Testis (tissue), 3 donors: ENCODE results near the gene ASCL4. TPM values are rescaled to one million over a fixed set of nuclear protein-coding genes. Genes with fewer than 3 reads are reported as not detected.

Experiments used
- DNase-seq: peaks from one replicate; pipeline ENCODE4 v3.0.0-alpha.2; 2019
- H3K27ac ChIP-seq, 2 donors: fragments of 200-600 bp; sonication (generic); one replicate each; pipeline ENCODE4 v1.5.1; 2019
- H3K27me3 ChIP-seq: fragments of 200-600 bp; sonication (generic); one replicate; pipeline ENCODE4 v1.5.1; 2019
- H3K36me3 ChIP-seq: fragments of 200-600 bp; sonication (generic); one replicate; pipeline ENCODE4 v1.5.1; 2017; ENCODE audit warnings: low read depth; ENCODE audit errors: missing control alignments
- H3K4me1 ChIP-seq: fragments of 200-600 bp; sonication (generic); one replicate; pipeline ENCODE4 v1.5.1; 2019
- H3K4me3 ChIP-seq, 2 donors: fragments of 200-600 bp; sonication (generic); one replicate each; pipeline ENCODE4 v1.5.1; 2017 to 2019
- H3K9me3 ChIP-seq: fragments of 200-600 bp; sonication (generic); one replicate; pipeline ENCODE4 v1.5.1; 2017
- POLR2A ChIP-seq: fragments of 450-650 bp; IDR thresholded peaks from one replicate; pipeline ENCODE4 v1.6.1; 2017; ENCODE audit warnings: antibody characterized with exemption, mild to moderate bottlenecking, moderate library complexity
- WGBS, 2 donors: methylation state at CpG; one replicate each; pipeline ENCODE4 v1.1.5; 2018; 5-methylcytosine and 5-hydroxymethylcytosine counted together
- intact Hi-C: fragments of 100-400 bp; cut with DNase I; formaldehyde crosslinking; loops from one replicate; pipeline ENCODE4 v1.15.1; 2023; ENCODE audit warnings: low total_unique reads
- polyA plus RNA-seq: library from polyadenylated mRNA; stranded (reverse); fragments of 350-450 nt; fragmentation: Illumina TruSeq; extraction: RNeasy Lipid Tissue Mini Kit (QIAGEN cat#74804); gene quantifications from one replicate; pipeline ENCODE4 v1.2.3, GENCODE V29; 2014; ENCODE audit warnings: low read depth, low replicate concordance; ENCODE audit not compliant: insufficient read depth
- total RNA-seq, 2 donors: library from RNA; depleted of rRNA; stranded (reverse); fragments of >200 nt; gene quantifications; one replicate each; pipeline ENCODE4 v1.2.3, GENCODE V29; 2016
- TF ChIP-seq, protein P1 (sequence below), 3 experiments: fragments of 450-650 bp in 2 of 3; fragments of 200-600 bp in 1 of 3; sonication (generic) in 1 of 3; IDR thresholded peaks; one replicate each; pipeline ENCODE4 v1.5.1; 2016 to 2019; ENCODE audit warnings: antibody characterized with exemption in 3 of 3, mild to moderate bottlenecking in 2 of 3, moderate library complexity in 1 of 3

ASCL4 gene
- total and polyA plus RNA-seq, 3 donors from 2014 or later: 0.13 to 0.50 TPM; not detected in 1

DNA sequence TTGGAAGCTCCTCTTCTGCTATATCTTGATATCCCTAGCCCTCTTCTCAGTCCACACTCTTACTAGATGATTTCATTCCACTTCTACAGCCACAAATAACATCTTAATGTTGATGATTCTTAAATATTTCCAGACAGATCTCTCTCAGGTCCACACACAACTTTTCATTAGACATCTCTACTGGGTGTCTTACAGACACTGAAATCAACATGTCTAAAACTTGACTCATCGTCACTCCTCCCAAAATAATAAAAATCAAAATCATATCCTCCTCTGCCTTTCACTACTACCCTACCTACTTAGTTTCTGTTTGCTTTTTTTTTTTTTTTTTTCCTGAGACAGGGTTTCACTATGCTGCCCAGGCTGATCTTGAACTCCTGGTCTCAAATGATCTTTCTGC is 25.4 kb upstream of the ASCL4 start:
- Histone ChIP-seq H3K9me3 (no peaks in the 10 kb centered on the region), H3K27ac (no peak overlapping the region), H3K4me1 (no peaks in the 10 kb centered on the region), H3K36me3 (no peaks in the 10 kb centered on the region), H3K4me3 (no peak overlapping the region), H3K27me3 (no peaks in the 10 kb centered on the region)
- TF ChIP-seq, protein P1, sequence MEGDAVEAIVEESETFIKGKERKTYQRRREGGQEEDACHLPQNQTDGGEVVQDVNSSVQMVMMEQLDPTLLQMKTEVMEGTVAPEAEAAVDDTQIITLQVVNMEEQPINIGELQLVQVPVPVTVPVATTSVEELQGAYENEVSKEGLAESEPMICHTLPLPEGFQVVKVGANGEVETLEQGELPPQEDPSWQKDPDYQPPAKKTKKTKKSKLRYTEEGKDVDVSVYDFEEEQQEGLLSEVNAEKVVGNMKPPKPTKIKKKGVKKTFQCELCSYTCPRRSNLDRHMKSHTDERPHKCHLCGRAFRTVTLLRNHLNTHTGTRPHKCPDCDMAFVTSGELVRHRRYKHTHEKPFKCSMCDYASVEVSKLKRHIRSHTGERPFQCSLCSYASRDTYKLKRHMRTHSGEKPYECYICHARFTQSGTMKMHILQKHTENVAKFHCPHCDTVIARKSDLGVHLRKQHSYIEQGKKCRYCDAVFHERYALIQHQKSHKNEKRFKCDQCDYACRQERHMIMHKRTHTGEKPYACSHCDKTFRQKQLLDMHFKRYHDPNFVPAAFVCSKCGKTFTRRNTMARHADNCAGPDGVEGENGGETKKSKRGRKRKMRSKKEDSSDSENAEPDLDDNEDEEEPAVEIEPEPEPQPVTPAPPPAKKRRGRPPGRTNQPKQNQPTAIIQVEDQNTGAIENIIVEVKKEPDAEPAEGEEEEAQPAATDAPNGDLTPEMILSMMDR (IDR thresholded peaks at IDR 0.05): no peak
- no peak for TF ChIP-seq POLR2A
- DNase-seq: no peak
- 97 to 100% methylated on average over 1 of the region's 1 CpG for WGBS, 2 donors
- intact Hi-C loops: no loop called here

- intact Hi-C loops: no loop called here
- no peak for DNase-seq
- WGBS, 2 donors: 30 to 37% methylated on average over 3 of the region's 3 CpGs
Observed at GRCh38 chr12:107759410-107759809, 15.1 kb upstream of the ASCL4 start.

GRCh38 chr12:107760207-107760808 is 14.2 kb upstream of the ASCL4 start:
- peak; percentile 43 for DNase-seq

More at GRCh38 chr12:107759410-107759809, 15.1 kb upstream of the ASCL4 start:
- Histone ChIP-seq H3K9me3 (no peaks in the 10 kb centered on the region), H3K27me3 (no peaks in the 10 kb centered on the region), H3K4me3 (no peak overlapping the region), H3K4me1 (peaks cover 15% of the 10 kb centered on the region), H3K36me3 (no peaks in the 10 kb centered on the region), H3K27ac (no peak overlapping the region)
- TF ChIP-seq, protein P1 (IDR thresholded peaks at IDR 0.05): no peak
- no peak for TF ChIP-seq POLR2A

DNA sequence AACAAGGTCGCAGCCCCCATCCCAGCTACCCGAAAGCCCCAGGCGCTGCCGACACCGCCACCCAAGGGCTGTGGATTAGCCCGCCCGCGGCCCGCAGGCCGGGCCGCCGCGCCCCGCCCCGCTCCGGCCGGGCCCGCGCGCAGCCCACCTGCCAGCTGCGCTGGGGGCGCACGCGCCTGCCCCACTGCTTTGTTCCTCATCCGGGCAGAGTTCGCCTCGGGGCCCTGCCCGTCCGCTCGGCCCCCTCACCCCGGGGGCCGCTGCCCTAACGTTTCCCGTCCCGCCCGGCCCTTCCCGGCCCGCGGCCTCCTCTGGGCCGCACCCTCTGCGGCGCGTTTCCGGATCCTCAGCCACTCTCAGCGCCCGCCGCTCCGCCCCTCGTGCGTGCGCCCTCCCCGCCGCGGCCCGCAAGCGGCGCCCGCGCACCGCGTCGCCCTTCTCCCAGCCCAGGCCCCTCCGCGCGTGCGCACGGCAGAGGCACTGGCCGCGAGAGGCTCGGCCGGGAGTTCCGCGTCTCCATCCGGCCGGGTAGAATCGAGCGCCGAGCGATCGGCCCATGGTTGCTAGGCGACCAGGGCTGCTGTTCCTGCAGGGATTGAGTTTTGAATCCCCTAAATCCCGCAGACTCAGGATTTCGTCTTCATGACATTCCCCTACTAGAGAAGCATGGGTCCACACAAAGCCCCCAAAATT is 13.5 kb upstream of the ASCL4 start, which contains the start of gene PRDM4:
PRDM4 (minus strand) TSS at position 329 of the 693 bp plus-strand sequence. CDS start 622 bp downstream, outside the sequence.
- peak within 1 kb of the TSS; percentile 56 to 68 for H3K27ac ChIP-seq
- H3K4me3 ChIP-seq: peak within 1 kb of the TSS; percentile 77
- intact Hi-C loops: no loop called here
- no peaks in the 10 kb centered on the region for H3K36me3 ChIP-seq
- DNase-seq: peak; percentile 95
- no peaks in the 10 kb centered on the region for H3K27me3 ChIP-seq
- WGBS, 2 donors: 0% methylated on average over 16 to 70 of the region's 83 CpGs
- no peaks in the 10 kb centered on the region for H3K9me3 ChIP-seq
- TF ChIP-seq, protein P1 (IDR thresholded peaks at IDR 0.05): peak in 2 of 3 experiments; percentile 14 to 32
- peak; percentile 32 for TF ChIP-seq POLR2A
- H3K4me1 ChIP-seq: peaks cover 15% of the 10 kb centered on the region

More at GRCh38 chr12:107760207-107760808, 14.2 kb upstream of the ASCL4 start:
- Histone ChIP-seq H3K27me3 (no peaks in the 10 kb centered on the region), H3K4me3 (peak overlapping the region; percentile 77), H3K36me3 (no peaks in the 10 kb centered on the region), H3K27ac (peak overlapping the region; percentile 56 to 68), H3K4me1 (peaks cover 15% of the 10 kb centered on the region), H3K9me3 (no peaks in the 10 kb centered on the region)
- 1 to 4% methylated on average over 10 to 30 of the region's 30 CpGs for WGBS, 2 donors
- intact Hi-C loops: no loop called here
- TF ChIP-seq POLR2A: no peak
- TF ChIP-seq, protein P1 (IDR thresholded peaks at IDR 0.05): no peak
